Tibial artery (tissue), 4 donors: ENCODE data around the gene FAP.

Experiments used
- DNase-seq, 2 donors: peaks; one replicate each; pipeline ENCODE4 v3.0.0-alpha.2; 2019
- H3K27ac ChIP-seq, 2 donors: fragments of 200-600 bp; sonication (generic) in 1 of 2; 1 replicate in 1 of 2; 2 replicates in 1 of 2; pipeline ENCODE4 v1.5.1; 2018 to 2019; ENCODE audit warnings: mild to moderate bottlenecking in 1 of 2
- H3K27me3 ChIP-seq, 2 donors: fragments of 200-600 bp; sonication (generic) in 1 of 2; one replicate each; pipeline versions ENCODE4 v1.5.1 to v1.6.0; 2016 to 2019
- H3K36me3 ChIP-seq, 3 donors: fragments of 200-600 bp; sonication (generic) in 2 of 3; one replicate each; pipeline ENCODE4 v1.5.1; 2016 to 2019; ENCODE audit warnings: mild to moderate bottlenecking in 2 of 3
- H3K4me1 ChIP-seq, 4 donors: fragments of 200-600 bp; sonication (generic) in 2 of 4; 1 replicate in 3 of 4; 2 replicates in 1 of 4; pipeline ENCODE4 v1.5.1; 2016 to 2019
- H3K4me3 ChIP-seq, 2 donors: fragments of 200-600 bp; sonication (generic) in 1 of 2; 1 replicate in 1 of 2; 2 replicates in 1 of 2; pipeline ENCODE4 v1.5.1; 2018 to 2019; ENCODE audit warnings: mild to moderate bottlenecking in 2 of 2
- H3K9me3 ChIP-seq, 3 donors: fragments of 200-600 bp; sonication (generic) in 1 of 3; one replicate each; pipeline ENCODE4 v1.5.1; 2016 to 2019
- intact Hi-C: fragments of 100-400 bp; cut with DNase I; formaldehyde crosslinking; loops from one replicate; pipeline ENCODE4 v1.15.0; 2023; ENCODE audit warnings: low total_unique reads
- TF ChIP-seq, protein P1 (sequence below), 2 experiments: fragments of 200-600 bp in 1 of 2; fragments of 450-650 bp in 1 of 2; IDR thresholded peaks; one replicate each; pipeline ENCODE4 v1.5.1; 2017 to 2019; ENCODE audit warnings: antibody characterized with exemption in 2 of 2, mild to moderate bottlenecking in 1 of 2, moderate library complexity in 1 of 2

The FAP gene

DNA sequence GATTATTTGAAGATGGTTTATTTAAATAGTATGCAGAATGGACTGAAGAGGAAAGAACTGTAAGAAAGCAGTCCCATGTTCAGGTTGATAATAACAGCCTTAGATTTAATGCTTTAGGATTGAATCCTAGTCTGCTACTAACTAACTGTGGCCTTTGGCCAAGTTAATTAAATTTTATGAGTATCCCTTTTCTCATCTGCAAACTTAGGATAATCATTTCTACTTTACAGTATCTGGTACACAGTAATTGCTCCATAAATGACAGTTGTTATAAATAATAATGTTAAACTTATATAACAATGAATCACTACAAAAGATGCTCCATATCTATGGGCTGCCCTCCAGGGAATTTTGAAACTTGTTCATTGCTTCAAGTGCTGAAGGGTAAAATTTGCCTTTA is 41.0 kb downstream of the FAP start:
- TF ChIP-seq, protein P1, sequence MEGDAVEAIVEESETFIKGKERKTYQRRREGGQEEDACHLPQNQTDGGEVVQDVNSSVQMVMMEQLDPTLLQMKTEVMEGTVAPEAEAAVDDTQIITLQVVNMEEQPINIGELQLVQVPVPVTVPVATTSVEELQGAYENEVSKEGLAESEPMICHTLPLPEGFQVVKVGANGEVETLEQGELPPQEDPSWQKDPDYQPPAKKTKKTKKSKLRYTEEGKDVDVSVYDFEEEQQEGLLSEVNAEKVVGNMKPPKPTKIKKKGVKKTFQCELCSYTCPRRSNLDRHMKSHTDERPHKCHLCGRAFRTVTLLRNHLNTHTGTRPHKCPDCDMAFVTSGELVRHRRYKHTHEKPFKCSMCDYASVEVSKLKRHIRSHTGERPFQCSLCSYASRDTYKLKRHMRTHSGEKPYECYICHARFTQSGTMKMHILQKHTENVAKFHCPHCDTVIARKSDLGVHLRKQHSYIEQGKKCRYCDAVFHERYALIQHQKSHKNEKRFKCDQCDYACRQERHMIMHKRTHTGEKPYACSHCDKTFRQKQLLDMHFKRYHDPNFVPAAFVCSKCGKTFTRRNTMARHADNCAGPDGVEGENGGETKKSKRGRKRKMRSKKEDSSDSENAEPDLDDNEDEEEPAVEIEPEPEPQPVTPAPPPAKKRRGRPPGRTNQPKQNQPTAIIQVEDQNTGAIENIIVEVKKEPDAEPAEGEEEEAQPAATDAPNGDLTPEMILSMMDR (IDR thresholded peaks at IDR 0.05): no peak

DNA sequence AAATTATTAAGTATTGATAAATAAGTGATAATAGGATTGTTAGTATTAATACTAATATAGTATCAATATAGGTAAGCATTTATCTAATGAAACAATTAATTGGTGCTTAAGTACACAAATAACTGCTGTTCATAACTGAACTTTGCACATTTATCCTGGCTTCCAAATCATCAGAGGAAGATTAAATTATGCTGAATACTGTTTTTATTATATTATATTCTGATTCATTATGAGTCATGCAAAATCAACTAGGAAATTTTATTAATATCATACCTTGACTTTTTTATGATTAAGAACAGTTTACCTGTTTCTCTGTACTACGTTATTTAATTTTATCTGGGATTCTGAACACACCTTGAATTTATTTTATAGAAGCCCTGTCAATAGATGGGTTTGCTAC is 42.6 kb downstream of the FAP start:
- Histone ChIP-seq H3K9me3 (no peaks in the 10 kb centered on the region), H3K4me3 (no peak overlapping the region), H3K27ac (no peak overlapping the region), H3K4me1 (no peaks in the 10 kb centered on the region), H3K27me3 (no peaks in the 10 kb centered on the region), H3K36me3 (peaks cover 0 to 16% (median 3%) of the 10 kb centered on the region in 3 donors)
- TF ChIP-seq, protein P1 (IDR thresholded peaks at IDR 0.05): no peak
- intact Hi-C loops: no loop called here
- no peak for DNase-seq

More for the DNA sequence above, 41.0 kb downstream of the FAP start:
- Histone ChIP-seq H3K27ac (no peak overlapping the region), H3K36me3 (peaks cover 0 to 16% (median 3%) of the 10 kb centered on the region in 3 donors), H3K4me1 (no peaks in the 10 kb centered on the region), H3K9me3 (no peaks in the 10 kb centered on the region), H3K4me3 (no peak overlapping the region), H3K27me3 (no peaks in the 10 kb centered on the region)
- intact Hi-C loops: no loop called here
- DNase-seq: no peak

DNA sequence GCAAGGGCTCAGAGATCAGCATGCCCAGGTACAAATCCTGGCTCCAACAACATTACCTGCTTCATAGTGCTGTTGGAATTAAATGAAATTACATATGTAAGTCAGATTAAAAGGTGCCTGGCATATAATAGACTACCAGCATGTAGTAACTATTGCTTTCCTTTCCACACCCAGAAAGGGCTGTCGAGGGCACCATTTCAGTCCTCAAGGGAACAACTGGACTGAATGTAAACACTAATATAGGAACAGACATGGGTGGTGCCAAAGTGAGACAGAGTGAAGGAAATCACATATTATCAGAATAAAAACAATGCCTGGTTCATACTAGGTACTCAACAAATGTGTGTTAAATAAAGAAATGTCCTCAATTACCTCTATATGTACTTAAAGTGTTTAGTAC is 43.3 kb downstream of the FAP start:
- no peak for DNase-seq
- no peak overlapping the region for H3K4me3 ChIP-seq
- peaks cover 0 to 16% (median 3%) of the 10 kb centered on the region in 3 donors for H3K36me3 ChIP-seq
- no peaks in the 10 kb centered on the region for H3K4me1 ChIP-seq
- no peaks in the 10 kb centered on the region for H3K27me3 ChIP-seq
- TF ChIP-seq, protein P1 (IDR thresholded peaks at IDR 0.05): no peak
- intact Hi-C loops: no loop called here
- no peak overlapping the region for H3K27ac ChIP-seq
- no peaks in the 10 kb centered on the region for H3K9me3 ChIP-seq

DNA sequence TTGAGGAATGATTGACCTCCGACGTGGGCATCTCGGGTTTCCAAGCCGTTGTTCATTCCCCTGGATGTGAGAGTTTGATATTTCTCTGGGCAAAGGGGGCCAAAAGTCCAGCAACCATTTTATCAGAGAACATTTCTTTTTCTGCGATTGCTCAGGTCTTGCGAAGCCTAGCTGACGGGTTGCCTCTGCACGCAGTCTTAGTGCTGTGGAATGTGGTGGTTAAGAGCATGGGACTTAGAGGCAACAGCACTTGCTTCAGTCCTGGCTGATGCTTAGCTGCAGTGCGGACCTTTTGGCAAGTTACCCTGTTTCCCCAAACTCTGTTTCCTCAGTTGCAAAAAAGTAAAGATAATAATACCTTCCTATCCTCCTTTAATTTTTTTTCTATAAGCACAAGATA is 45.0 kb downstream of the FAP start:
- intact Hi-C loops: no loop called here
- no peak for DNase-seq

DNA sequence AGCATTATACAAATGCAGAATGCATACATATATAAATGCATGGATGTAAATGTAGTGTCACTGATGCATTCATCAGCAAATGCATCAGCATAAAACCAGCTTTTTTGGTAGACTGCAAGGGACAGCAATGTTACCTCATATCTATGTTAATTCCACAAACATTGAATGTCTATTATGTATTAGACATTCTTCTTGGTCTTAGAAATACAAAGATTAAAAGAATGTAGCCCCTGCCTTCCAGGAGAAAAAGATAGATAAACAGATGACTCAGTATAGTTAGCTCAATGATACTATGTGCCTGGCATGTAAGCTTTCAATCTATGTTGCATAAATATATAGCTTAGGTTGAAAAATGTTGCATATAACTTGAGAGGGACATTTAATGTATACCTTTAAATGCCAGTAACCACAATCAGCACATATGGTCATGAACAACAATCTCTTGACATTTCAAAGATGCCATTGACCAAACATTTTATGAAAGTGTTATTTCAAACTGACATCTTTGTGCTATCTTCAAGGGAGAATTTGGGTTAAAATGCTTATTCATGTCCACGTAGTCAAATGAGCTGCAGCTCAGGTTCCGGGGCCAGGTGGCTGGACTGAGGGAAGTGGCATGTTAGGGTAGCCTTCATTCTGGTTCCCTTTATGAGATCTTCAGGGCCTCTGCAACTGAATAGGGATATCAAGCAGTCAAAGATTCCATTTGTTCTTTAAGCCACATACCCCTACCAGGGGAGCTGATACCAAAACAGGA is 46.0 kb downstream of the FAP start:
- Histone ChIP-seq H3K36me3 (peaks cover 0 to 16% (median 3%) of the 10 kb centered on the region in 3 donors), H3K9me3 (no peaks in the 10 kb centered on the region), H3K4me3 (no peak overlapping the region), H3K27me3 (no peaks in the 10 kb centered on the region), H3K4me1 (no peaks in the 10 kb centered on the region), H3K27ac (no peak overlapping the region)
- intact Hi-C loops: no loop called here
- DNase-seq: no peak
- TF ChIP-seq, protein P1 (IDR thresholded peaks at IDR 0.05): no peak

More for the DNA sequence above, 45.0 kb downstream of the FAP start:
- H3K27ac ChIP-seq: no peak overlapping the region
- no peaks in the 10 kb centered on the region for H3K27me3 ChIP-seq
- TF ChIP-seq, protein P1 (IDR thresholded peaks at IDR 0.05): no peak
- no peak overlapping the region for H3K4me3 ChIP-seq
- H3K4me1 ChIP-seq: no peaks in the 10 kb centered on the region
- H3K36me3 ChIP-seq: peaks cover 0 to 16% (median 3%) of the 10 kb centered on the region in 3 donors
- no peaks in the 10 kb centered on the region for H3K9me3 ChIP-seq
